K562 (cell line): ENCODE measurements around the gene FNDC1.

Experiments used
- CBFB ChIP-seq: sonication (generic); formaldehyde crosslinking; IDR thresholded peaks from 2 replicates; pipeline ENCODE4 v1.4.0; 2020; ENCODE audit warnings: mild to moderate bottlenecking, missing genetic modification reagents
- CTCF ChIP-seq, 3 experiments: IDR thresholded peaks in 2 of 3; conservative IDR thresholded peaks in 1 of 3; 2 replicates each; pipeline ENCODE4 v1.5.1; 2011 to 2012; ENCODE audit warnings: low read length in 3 of 3, mild to moderate bottlenecking in 3 of 3, control low read depth in 2 of 3, improper control_type of control experiment in 1 of 3, inconsistent platforms in 1 of 3, low read depth in 1 of 3, mixed read lengths in 1 of 3, moderate library complexity in 1 of 3; ENCODE audit not compliant: insufficient read depth in 2 of 3
- EGR1 ChIP-seq: fragments of 450-650 bp; conservative IDR thresholded peaks from 2 replicates; pipeline ENCODE4 v1.6.1; 2017; ENCODE audit warnings: mild to moderate bottlenecking
- POLR2AphosphoS5 ChIP-seq: IDR thresholded peaks from 2 replicates; pipeline ENCODE4 v1.6.1; 2011; ENCODE audit warnings: mild to moderate bottlenecking, low read depth, low read length, moderate library complexity; ENCODE audit not compliant: control insufficient read depth, insufficient read depth
- SMAD3 ChIP-seq: fragments of 450-650 bp; formaldehyde crosslinking; conservative IDR thresholded peaks from 2 replicates; pipeline ENCODE4 v1.4.0; 2020; ENCODE audit warnings: mild to moderate bottlenecking
- ZBTB26 ChIP-seq: fragments of 450-650 bp; formaldehyde crosslinking; IDR thresholded peaks from 2 replicates; pipeline ENCODE4 v1.4.0; 2022; ENCODE audit warnings: missing genetic modification characterization
- ZBTB33 ChIP-seq: sonication (generic); formaldehyde crosslinking; IDR thresholded peaks from 2 replicates; pipeline ENCODE4 v1.8.1; 2023; ENCODE audit warnings: mild to moderate bottlenecking, missing genetic modification reagents
- ZC3H8 ChIP-seq: fragments of 450-650 bp; IDR thresholded peaks from 2 replicates; pipeline ENCODE4 v1.6.1; 2017
- TF ChIP-seq, protein P1 (sequence below): sonication (generic); formaldehyde crosslinking; IDR thresholded peaks from 2 replicates; pipeline ENCODE4 v1.8.0; 2023; ENCODE audit warnings: mild to moderate bottlenecking, missing genetic modification reagents
- TF ChIP-seq, protein P2 (sequence below): IDR thresholded peaks from 2 replicates; pipeline ENCODE4 v1.6.1; 2012; ENCODE audit warnings: low read depth, low read length, improper control_type of control experiment, borderline replicate concordance

DNA sequence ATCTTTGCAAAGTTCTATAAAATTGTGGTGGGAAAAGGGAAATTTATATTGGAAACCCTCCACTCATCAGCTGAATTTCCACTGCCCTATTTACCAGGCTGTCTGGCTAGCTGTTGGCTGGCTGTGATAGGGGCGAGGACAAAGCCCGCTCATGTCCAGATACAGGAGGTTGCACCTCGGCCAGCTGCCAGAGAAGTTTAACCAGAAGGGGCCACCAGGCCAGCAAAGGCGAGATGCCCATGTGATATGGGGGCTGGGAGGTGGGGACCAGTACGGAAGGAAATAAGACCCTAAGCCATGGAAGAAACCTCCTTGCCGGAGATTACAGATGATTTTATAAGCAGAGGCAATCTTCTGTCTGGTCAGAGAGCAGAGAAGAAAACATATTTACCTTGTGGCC is 143.8 kb downstream of the FNDC1 start:
- no peak for TF ChIP-seq ZC3H8
- TF ChIP-seq, protein P1, sequence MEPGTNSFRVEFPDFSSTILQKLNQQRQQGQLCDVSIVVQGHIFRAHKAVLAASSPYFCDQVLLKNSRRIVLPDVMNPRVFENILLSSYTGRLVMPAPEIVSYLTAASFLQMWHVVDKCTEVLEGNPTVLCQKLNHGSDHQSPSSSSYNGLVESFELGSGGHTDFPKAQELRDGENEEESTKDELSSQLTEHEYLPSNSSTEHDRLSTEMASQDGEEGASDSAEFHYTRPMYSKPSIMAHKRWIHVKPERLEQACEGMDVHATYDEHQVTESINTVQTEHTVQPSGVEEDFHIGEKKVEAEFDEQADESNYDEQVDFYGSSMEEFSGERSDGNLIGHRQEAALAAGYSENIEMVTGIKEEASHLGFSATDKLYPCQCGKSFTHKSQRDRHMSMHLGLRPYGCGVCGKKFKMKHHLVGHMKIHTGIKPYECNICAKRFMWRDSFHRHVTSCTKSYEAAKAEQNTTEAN (CRISPR knock-in tag): no peak
- no peak for TF ChIP-seq CBFB (CRISPR knock-in tag)
- TF ChIP-seq POLR2AphosphoS5: no peak
- TF ChIP-seq CTCF (IDR thresholded peaks at IDR 0.05 in 2 of 3, conservative IDR thresholded peaks at IDR 0.05 in 1 of 3; ENCODE audit: insufficient read depth in 2 of 3, low read depth in 1 of 3, low read length in 3 of 3): no peak
- no peak for TF ChIP-seq SMAD3
- no peak for TF ChIP-seq EGR1
- TF ChIP-seq, protein P2, sequence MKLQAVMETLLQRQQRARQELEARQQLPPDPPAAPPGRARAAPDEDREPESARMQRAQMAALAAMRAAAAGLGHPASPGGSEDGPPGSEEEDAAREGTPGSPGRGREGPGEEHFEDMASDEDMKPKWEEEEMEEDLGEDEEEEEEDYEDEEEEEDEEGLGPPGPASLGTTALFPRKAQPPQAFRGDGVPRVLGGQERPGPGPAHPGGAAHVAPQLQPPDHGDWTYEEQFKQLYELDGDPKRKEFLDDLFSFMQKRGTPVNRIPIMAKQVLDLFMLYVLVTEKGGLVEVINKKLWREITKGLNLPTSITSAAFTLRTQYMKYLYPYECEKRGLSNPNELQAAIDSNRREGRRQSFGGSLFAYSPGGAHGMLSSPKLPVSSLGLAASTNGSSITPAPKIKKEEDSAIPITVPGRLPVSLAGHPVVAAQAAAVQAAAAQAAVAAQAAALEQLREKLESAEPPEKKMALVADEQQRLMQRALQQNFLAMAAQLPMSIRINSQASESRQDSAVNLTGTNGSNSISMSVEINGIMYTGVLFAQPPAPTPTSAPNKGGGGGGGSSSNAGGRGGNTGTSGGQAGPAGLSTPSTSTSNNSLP: no peak
- no peak for TF ChIP-seq ZBTB26 (CRISPR knock-in tag)
- no peak for TF ChIP-seq ZBTB33 (CRISPR knock-in tag)
